HS-27A (cell line): ENCODE measurements around the gene ZNF681.
A peak's percentile ranks its signal among the peaks of the same experiment; 100 is the strongest.
"Not testable (repeated sequence)": the region's sequence is repeated elsewhere in the genome, so short reads cannot be mapped to it uniquely, and the experiment has no call there.

Experiments used
- DNase-seq: peaks from one replicate; pipeline ENCODE4 v3.0.0-alpha.2; 2012; ENCODE audit warnings: low read depth, missing footprints

Gene ZNF681

DNA sequence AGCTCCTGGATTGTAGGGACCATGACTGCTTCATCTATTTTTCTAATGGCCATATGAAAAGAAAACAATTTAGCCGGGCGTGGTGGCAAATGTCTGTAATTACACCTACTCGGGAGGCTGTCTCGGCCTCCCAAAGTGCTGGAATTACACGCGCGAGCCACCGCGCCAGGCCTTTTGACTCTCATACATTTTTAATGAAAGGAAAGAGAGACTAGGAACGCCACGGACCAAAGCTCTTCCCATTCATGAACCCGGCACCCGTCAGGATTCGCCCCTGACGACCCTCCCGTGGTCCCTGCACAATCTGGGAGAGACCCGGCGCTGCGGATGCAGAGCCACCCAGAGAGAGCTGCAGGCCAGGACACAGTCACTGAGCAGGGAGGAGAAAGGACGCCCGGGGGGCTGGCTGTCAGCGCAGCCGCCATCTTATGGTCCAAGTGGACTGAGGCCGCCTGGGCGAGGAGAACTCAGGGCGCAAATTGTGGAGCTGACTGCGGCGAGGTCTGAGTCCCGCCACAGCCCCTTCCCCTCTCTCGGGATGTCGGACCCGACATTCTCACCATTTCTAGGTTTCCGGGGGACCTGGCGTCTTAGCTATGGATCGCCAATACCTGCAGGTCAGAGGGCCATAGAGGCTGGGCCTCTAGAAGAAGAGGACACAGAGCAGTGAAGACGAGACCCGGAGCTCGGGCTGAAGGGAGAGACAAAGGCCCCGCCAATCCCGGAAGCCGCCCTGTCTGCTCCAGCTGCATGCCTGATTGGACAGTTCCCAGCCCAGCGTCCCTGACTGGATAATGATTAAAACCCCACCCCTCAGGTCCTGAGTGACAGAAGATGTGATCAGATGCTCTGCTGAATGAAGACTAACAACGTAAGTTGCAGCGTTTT, at the start of gene ZNF681:
Gene ZNF681, minus strand, starts transcription at position 705 of the 888 bp plus-strand sequence. Its CDS starts 142 bp downstream, at position 563.
- DNase-seq: peak; percentile 71

DNA sequence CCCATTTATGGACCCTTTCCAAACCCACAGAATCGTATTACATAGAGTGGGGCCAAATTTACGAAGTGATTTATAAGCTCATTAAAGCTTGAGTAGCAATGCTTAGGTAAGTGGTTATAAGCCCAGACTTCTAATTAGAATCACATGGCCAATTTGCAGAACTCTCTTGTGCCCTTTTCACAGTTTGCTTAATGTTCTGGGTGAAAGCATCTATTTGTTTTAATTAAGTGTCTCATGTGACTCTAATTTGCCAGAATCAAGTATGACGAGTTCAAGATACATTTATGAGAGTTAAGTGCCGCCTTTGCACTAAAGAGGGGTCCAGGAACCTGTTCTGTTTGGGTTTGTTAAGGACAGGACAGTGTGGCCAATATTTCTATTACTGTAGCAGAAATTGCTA, 46.0 kb upstream of the ZNF681 start:
- no peak for DNase-seq

DNA sequence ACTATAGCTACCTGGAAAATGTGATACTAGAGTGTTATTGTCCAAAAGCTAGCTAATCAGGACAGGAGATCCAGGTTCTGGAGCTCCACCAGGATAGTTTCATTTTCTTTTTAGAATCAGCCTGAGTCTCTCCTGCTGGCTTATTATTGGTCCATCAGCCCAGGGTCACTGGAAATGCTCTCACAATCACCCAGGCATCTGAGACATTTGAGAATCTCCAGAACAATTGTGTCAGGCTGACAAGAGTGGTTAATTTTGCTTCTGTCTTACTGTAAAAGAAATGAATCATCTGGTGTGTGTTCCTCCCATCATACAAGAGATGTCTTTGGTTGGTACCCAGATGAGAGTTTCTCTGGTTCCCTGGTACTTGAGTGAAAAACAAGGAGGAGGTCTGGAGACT, 43.6 kb upstream of the ZNF681 start:
- DNase-seq: no peak

DNA sequence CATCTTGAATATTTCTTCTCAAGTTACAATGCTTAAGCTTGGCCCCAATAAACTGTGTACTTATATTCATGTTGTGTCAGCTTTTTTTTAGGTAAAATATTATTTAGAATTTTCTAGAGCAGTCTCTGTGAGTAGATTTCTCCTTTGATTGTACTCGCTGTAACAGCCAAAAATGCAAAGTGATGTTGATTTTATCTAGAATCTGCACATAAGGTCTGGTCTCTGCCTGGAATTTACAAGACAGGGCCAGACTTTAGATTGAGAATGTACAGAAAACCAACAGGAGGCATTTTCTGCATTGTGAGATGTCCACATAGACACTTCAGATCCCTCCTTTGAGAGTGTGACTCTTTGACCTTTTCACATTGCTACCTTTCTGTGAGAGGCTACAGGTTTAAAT, 43.1 kb upstream of the ZNF681 start:
- DNase-seq: no peak

DNA sequence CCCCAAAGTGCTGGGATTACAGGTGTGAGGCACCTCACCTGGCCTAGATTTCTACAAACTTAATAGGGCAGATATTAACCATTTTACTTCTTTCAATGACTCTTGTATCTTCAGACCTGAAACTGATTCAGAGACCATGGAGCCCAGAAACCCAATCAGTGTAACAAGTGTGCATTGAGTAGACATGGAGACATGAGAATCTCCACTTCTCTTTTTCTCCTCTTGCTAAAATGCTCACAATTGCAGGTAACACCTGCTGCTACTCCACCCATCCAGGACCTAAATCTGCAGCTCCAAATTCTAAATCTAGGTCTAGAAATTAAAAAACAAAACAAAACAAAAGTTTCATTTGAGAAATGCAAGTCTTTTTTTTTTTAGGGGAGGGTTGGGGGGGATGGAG, 42.2 kb upstream of the ZNF681 start:
- DNase-seq: no peak

DNA sequence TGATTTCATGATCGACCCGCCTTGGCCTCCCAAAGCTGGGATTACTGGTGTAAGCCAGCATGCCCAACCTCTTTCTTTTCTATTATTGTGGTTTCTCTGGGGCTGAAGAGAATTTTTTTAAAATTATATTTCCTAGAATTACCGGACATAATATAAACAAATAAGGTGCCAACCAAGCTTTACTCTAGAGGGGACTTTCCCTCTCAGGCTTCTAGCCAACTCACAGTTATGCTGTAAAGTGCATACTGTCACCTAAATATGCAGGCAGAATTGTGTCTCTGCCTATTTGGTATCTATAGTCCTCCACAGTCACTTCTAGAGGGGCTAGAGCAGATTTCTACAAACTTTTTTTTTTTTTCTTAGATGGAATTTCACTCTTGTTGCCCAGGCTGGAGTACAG, 41.6 kb upstream of the ZNF681 start:
- no peak for DNase-seq

DNA sequence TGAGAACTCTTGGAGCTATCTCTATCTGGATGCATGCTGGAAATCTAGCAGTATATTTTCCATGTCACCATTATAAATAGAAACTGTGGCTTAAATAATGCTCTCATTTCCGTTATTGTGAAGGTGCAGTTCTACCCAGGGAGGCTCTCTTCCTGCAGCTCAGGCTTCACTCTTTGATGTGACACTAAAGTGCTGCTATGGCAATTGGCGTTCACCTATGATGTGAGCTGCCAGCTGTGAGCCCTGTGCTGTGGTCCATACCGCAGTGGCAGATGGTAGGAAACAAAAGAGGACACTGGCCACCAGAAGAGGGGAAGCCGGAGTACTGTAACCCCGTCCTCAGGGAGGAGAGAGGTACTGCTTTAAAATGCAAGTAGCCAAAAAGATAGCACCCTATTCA, 40.6 kb upstream of the ZNF681 start:
- DNase-seq: no peak

DNA sequence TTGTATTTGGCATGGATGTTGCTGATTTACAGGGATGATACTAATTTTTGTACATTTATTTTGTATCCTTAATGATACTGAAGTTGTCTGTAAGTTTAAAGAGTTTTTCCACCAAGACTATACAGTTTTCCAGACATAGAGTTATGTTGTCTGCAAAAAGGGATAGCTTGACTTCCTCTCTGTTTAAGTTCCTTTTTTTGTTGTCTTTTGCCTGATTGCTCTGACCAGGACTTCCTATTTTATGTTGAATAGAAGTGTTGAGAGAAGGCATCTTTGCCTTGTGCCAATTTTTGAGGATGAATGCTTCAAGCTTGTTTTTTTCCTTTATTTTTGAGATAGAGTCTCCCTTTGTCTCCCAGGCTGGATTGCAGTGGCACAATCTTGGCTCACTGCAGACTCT, 36.8 kb upstream of the ZNF681 start:
- DNase-seq: no peak

DNA sequence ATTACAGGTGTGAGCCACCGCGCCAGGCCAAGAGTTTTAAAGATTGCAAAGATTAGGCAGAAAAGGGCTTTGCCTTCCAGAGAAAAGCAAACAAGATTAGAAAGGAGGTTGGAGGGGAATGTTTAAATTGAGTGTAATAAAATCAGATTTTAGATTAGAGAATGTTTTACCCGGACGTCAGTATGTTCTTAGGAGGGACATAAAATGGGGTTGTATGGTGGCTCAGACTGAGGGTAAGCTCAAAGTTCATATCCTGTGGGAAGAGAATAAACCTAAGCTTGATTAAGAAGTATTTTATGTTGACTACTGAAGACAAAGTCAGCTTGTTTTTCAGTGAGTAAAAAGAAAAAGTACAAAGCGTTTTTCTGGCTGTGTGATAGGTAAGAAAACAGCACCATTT, 34.1 kb upstream of the ZNF681 start:
- no peak for DNase-seq

DNA sequence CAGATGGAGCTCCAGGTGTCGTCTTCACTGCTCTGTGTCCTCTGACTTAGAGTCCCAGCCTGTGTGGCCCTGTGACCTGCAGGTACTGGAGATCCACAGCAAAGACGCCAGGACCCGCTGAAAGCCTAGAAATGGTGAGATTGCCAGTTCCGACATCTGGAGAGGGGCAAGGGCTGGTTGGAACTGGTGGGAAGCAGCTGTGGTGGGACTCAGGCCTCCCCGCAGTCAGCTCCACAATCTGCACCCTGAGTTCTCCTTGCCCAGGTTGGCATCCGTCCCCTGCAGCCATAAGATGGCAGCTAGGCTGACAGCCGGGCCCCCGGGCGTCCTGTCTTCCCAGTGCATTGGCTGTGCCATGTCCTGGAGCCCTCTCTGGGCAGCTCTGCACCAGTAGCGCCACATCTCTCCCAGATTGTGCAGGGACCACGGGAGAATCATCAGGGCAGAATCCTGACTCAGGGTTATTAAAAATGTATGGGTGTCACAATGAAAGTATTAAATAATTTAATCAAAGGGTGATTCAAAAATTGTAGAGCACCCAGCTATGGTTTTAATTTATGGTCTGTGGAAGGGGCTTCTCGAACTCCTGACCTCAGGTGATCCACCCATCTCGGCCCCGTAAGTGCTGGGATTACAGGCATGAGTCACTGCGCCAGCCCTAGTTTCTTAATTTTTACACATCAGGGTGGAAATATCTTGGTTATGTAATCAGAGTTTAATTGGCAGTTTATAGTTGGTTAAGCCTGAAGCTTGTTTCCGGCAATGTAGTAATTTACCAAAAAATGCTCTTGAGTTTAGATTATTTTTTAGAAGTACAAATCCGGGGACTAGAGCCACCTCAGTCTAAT, 32.2 kb upstream of the ZNF681 start:
- no peak for DNase-seq

DNA sequence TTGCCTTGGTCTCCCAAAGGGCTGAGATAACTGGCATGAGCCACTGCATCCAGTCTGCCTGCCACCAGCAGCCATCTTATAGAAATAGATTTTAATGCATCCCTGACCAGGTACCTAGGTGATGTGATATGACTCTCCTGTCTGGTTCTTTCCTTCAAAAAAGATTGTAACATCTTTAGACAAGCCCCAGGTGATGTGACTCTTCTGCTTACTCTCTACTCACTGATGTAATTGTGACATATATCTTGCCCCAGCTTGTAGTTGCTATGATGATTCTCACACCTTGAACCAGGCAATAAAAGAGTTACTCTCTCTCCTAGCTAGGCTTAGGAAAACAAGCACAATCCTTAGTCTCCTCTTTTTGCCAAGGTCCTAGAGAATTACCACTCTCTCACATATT, 30.6 kb upstream of the ZNF681 start:
- no peak for DNase-seq

DNA sequence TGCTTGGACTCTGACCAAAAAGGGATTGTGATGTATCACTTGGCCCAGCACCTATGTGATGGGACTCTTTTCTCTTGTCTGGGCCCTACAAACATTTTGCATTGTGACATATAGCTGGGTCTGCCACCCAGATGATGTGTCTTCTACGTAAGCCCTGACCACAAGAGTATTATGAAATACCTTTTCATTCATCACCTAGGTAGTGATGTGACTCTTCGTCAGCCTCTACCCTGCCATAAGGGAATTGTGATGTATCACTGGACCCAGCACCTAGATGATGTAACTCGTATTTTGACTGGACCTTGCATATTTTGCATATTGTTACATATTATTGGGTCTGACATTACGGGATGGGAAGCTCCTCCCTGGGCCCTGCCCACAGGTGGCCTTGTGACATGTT, 29.7 kb upstream of the ZNF681 start:
- no peak for DNase-seq

DNA sequence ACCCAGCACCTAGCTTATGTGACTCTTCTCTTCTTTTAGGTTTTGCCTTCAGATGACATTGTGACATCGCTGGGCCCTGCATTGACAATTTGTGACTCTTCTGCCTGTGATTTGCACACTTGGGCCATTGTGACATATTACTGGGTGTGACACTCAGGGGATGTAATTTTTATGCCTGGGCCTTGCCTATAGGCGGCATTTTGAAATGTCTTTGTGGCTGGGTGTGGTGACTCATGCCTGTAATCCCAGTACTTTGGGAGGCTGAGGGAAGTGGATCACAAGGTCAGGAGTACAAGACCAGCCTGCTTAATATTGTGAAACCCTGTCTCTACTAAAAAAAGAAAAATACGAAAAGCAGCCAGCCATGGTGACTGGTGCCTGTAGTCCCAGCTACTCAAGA, 28.4 kb upstream of the ZNF681 start:
- peak; percentile 19 for DNase-seq

DNA sequence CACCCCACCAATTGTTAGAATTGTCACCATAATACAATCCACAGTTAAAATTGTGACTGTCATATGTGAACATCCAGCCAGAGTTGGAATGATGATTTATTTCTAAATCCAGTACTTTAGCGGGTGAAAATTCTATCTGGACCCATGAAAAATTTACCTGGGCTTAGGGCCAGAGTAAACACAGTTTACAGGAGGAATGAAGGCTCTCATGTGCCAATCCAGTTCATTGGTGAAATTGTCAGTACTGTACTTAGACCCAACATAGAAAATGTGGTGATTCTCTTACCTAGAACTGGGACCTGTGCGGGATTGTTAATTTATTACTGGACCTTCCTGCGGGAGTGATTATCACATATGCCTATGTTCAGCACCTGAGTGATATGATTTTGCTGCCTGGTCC, 27.3 kb upstream of the ZNF681 start:
- no peak for DNase-seq

DNA sequence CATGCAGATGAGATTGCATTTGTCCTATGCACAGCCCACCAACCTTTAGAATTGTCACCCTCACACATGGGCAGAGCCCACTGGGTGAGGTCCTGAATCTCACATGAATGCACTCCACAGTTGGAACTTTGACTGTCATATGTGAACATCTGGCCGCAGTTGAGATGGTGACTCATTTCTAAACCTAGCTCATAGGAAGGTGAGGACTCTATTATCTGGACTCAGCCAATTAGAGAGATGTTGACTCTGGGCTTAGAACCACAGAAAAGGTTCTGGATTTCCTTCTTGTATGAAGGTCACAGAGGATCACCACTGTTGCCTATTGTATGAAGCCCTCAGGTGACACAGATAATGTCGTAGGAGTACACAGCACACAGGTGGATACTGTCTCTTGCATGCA, 25.6 kb upstream of the ZNF681 start:
- no peak for DNase-seq

DNA sequence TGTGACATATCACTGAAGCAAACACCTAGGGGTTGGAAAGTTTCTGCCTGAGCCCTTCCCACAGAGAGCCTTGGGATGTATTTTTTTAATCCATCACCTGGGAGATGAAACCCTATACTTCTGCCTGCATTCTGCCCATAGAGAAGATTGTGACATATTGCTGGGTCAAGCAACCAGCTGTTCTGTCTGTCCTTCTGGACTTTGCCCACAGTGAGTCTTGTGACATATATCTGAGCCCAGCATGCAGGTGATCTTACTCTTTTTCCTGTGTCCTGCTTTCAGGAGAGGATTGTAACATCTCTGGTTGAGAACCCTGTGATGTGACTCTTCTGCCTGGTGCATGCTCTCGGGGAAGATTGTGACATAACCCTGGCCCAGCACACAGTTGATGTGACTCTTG, 24.9 kb upstream of the ZNF681 start:
- no peak for DNase-seq

DNA sequence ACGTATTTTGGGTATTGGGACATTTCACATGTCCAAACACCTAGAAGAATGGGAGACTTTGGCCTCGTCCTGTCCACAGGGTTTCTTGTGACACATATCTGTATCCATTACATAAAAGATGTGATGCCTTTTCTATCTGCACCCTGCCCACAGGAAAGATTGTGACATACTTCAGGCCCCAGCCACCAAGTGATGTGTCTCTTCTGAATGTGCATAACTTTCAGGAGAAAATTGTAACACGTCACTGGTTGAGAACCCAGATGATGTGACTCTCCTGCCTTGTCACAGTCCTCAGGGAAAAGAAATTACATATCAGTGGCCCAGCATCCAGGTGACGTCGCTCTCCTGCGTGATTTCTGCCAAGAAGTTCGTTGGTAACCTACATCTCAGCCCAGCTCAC, 21.0 kb upstream of the ZNF681 start:
- DNase-seq: no peak

DNA sequence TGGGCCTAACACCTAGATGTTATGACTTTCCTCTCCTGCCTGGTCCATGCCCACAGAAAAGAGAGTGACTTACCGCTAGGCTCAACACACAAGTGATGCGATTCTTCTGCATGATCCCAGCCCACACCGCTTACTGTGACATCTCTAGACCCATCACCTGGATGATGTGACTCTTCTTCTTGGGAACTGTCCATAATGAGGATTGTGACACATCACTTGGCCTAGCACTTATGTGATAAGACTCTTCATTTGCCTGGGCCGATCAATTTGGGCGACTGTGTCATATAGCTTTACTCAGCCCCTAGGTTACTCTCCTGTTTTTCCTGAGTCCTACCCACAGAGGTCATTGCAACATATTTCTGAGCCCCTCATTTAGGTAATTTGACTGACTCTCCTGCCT, 19.9 kb upstream of the ZNF681 start:
- DNase-seq: no peak

DNA sequence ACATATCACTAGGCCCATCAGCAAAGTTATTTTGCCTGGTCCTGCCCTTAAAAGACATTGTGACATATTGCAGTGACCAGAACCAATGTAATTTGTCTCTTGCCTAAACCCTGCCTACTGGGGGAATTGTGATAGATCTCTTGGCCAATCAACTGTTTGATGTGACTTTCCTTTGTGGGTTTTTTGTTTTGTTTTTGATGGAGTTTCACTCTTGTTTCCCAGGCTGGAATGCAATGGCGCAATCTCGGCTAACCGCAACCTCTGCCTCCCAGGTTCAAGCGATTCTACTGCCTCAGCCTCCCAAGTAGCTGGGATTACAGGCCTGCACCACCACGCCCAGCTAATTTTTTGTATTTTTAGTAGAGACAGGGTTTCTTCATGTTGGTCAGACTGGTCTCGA, 19.3 kb upstream of the ZNF681 start:
- DNase-seq: not testable (repeated sequence)

DNA sequence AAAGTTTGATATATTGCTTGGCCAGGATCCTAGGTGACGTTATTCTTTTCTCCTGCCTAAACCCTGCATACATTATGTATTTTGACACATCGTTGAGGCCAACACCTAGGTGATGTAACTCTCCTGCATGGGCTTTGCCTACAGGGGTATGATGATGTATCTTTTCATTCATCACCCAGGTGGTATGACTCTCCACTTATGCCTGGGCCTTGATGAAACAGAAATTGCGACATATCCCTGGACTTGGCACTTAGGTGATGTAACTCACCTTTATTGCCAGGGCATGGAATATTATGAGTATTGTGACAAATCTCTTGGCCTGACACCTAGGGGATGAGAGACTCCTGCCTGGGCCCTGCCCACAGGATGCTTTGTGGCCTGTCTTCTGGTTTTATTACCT, 18.5 kb upstream of the ZNF681 start:
- DNase-seq: no peak

DNA sequence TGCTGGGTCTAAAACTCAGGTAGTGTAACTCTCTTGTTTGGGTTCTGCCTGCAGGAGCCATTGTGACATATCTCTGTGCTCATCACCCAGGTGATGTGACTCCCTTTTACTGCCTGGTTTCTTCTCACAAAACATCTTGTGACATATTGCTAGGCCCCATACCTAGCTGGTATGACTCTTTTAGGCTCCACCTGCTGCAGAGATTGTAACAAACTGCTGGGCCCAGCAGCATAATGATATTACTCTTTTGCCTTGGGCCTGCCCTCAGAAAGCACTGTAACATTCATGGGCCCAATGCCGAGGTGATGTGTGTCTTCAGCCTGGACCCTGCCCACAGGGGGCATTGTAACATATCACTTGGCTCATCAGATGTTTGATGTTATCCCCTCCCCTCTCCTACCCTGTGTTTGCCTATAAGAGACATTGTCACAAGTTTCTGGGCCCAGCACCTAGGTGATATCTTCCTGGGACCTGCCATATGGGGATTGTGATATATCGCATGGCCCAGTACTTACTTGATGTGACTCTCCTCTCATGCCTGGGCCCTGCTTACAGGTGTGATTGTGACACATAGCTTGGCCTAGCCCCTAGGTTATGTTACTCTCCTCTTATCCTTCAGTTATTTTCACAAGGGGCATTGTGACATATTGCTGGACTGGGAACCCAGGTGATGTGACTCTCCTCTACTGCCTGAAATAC, 18.0 kb upstream of the ZNF681 start:
- no peak for DNase-seq

DNA sequence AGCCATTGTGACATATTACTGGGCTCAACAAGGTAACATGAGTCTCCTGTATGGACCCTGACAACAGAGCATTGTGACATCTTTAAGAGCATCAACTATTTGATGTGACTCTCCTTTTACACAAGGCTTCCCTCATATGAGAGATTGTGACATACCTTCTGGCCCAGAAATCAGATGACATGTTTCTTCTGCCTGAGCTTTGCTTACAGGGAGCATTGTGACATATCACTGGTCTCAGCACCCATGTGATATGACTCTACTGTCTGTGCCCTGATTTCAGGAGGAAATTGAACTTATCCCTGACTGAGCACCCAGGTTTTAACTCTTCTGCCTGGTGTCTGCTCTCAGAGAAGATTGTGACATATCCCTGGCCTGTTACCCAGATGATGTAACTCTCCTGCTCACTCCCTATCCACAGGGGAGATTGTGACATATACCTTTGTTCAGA, 15.9 kb upstream of the ZNF681 start:
- no peak for DNase-seq

DNA sequence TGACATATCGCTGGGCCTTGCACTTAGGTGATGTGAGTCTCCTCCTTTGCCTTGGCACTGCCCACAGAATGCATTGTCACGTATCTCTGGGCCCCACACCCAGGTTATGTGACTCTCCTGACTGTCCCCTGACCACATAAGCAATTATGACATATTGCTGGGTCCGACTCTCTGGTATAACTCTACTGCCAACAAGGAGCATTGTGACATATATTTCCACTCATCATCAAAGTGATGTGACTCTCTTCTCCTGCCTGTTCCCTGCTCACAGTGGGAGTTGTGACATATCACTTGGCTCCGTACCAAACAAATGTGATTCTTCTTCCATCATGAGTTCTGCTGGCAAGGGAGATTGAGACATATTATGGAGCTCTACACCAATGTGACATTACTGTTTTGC, 15.4 kb upstream of the ZNF681 start:
- DNase-seq: no peak
